SK-N-SH treated with all-trans-retinoic acid at 6 μM for 48 hours (cell line): ENCODE data around the gene CASP4.

ENCODE experiments used
- ARNTL ChIP-seq: fragments of 450-650 bp; formaldehyde crosslinking; IDR thresholded peaks from 2 replicates; pipeline ENCODE4 v1.5.0; 2020; ENCODE audit warnings: low read depth, mild to moderate bottlenecking, moderate library complexity, borderline replicate concordance
- BACH2 ChIP-seq: fragments of 250-450 bp; sonication (Bioruptor Pico); IDR thresholded peaks from 2 replicates; pipeline ENCODE4 v1.9.0; 2021; ENCODE audit warnings: mild to moderate bottlenecking, borderline replicate concordance
- CSDC2 ChIP-seq: fragments of 250-450 bp; sonication (Bioruptor Pico); IDR thresholded peaks from 2 replicates; pipeline ENCODE4 v1.5.0; 2020; ENCODE audit warnings: mild to moderate bottlenecking, moderate library complexity
- ISL1 ChIP-seq: fragments of 250-450 bp; sonication (Bioruptor Pico); IDR thresholded peaks from 2 replicates; pipeline ENCODE4 v2.1.2; 2022; ENCODE audit warnings: mild to moderate bottlenecking, moderate library complexity
- POU6F1 ChIP-seq: fragments of 250-450 bp; sonication (Bioruptor Pico); IDR thresholded peaks from 2 replicates; pipeline ENCODE4 v1.8.0; 2021; ENCODE audit warnings: low read depth, mild to moderate bottlenecking, moderate library complexity, borderline replicate concordance
- SNAI2 ChIP-seq: fragments of 250-450 bp; sonication (Bioruptor Pico); IDR thresholded peaks from 2 replicates; pipeline ENCODE4 v1.5.0; 2020; ENCODE audit warnings: mild to moderate bottlenecking, moderate library complexity
- TCF4 ChIP-seq: fragments of 250-450 bp; sonication (Bioruptor Pico); IDR thresholded peaks from 2 replicates; pipeline ENCODE4 v1.8.0; 2021; ENCODE audit warnings: mild to moderate bottlenecking, moderate library complexity, borderline replicate concordance

GRCh38 chr11:104893876-104894275 lies 74.5 kb downstream of the CASP4 start:
- TF ChIP-seq POU6F1 (CRISPR knock-in tag) (no peak), TCF4 (CRISPR knock-in tag) (no peak), BACH2 (CRISPR knock-in tag) (no peak), ARNTL (CRISPR knock-in tag) (no peak), ISL1 (no peak), SNAI2 (CRISPR knock-in tag) (no peak), CSDC2 (CRISPR knock-in tag) (no peak)
